Body of pancreas (tissue), 4 donors: ENCODE data around the gene CD6. TPM values are rescaled to one million over a fixed set of nuclear protein-coding genes. Genes with fewer than 3 reads are reported as not detected.
"Not testable (repeated sequence)": the region's sequence is repeated elsewhere in the genome, so short reads cannot be mapped to it uniquely, and the experiment has no call there.

Source experiments
- ATAC-seq: fragments of 150-250 bp; one replicate; pipeline ENCODE4 v1.9.1; 2016
- DNase-seq, 4 donors: peaks; one replicate each; pipeline ENCODE4 v3.0.0-alpha.2; 2019
- H3K27ac ChIP-seq, 4 donors: fragments of 200-600 bp; sonication (generic); 1 replicate in 3 of 4; 2 replicates in 1 of 4; pipeline versions ENCODE4 v1.5.1 to v1.6.1; 2016 to 2019; ENCODE audit warnings: mild to moderate bottlenecking in 1 of 4, mixed read lengths in 1 of 4, moderate library complexity in 1 of 4
- H3K27me3 ChIP-seq, 2 donors: fragments of 200-600 bp; sonication (generic); one replicate each; pipeline ENCODE4 v1.6.0; 2016; ENCODE audit warnings: mild to moderate bottlenecking in 1 of 2
- H3K36me3 ChIP-seq, 2 donors: fragments of 200-600 bp; sonication (generic); replicated peaks in 1 of 2; 2 replicates each; pipeline ENCODE4 v1.5.1; 2016; ENCODE audit warnings: low read depth in 2 of 2; ENCODE audit not compliant: insufficient read depth in 1 of 2
- H3K4me1 ChIP-seq: fragments of 200-600 bp; sonication (generic); one replicate; pipeline ENCODE4 v1.6.0; 2016
- H3K4me3 ChIP-seq, 2 donors: fragments of 200-600 bp; sonication (generic); 1 replicate in 1 of 2; 2 replicates in 1 of 2; pipeline ENCODE4 v1.5.1; 2016 to 2019
- H3K9me3 ChIP-seq, 3 donors: fragments of 200-600 bp; sonication (generic); 1 replicate in 2 of 3; 2 replicates in 1 of 3; pipeline ENCODE4 v1.5.1; 2016
- CTCF ChIP-seq, 7 experiments: fragments of 450-650 bp in 4 of 7; fragments of 200-600 bp in 3 of 7; sonication (generic) in 3 of 7; IDR thresholded peaks; one replicate each; pipeline ENCODE4 v1.5.1; 2016 to 2019; ENCODE audit warnings: antibody characterized with exemption in 7 of 7
- POLR2A ChIP-seq, 3 donors: fragments of 450-650 bp; IDR thresholded peaks; one replicate each; pipeline ENCODE4 v1.6.1; 2016; ENCODE audit warnings: antibody characterized with exemption in 3 of 3, mild to moderate bottlenecking in 2 of 3
- WGBS, 2 donors: methylation state at CpG; one replicate each; pipeline ENCODE4 v1.1.5; 2017; 5-methylcytosine and 5-hydroxymethylcytosine counted together
- intact Hi-C: fragments of 100-400 bp; cut with DNase I; formaldehyde crosslinking; loops from one replicate; pipeline ENCODE4 v1.15.1; 2023
- total RNA-seq, 2 donors: library from RNA; depleted of rRNA; stranded (reverse); fragments of >200 nt; gene quantifications; one replicate each; pipeline ENCODE4 v1.1.0, GENCODE V29; 2016

The CD6 gene
- total RNA-seq, 2 donors from 2014 or later, result 1.0 to 3.3 TPM

- intact Hi-C loops, result no loop called here
- 66 to 81% methylated on average over 8 of the region's 8 CpGs for WGBS, 2 donors
- Histone ChIP-seq H3K9me3 (no peaks in the 10 kb centered on the region), H3K36me3 (no peaks in the 10 kb centered on the region), H3K27me3 (no peaks in the 10 kb centered on the region), H3K4me1 (no peaks in the 10 kb centered on the region), H3K4me3 (no peak overlapping the region), H3K27ac (no peak overlapping the region)
- TF ChIP-seq CTCF (IDR thresholded peaks at IDR 0.05) (no peak), POLR2A (IDR thresholded peaks at IDR 0.05) (no peak)
- no peak for DNase-seq
- no peak for ATAC-seq
These were observed 87.8 kb downstream of the CD6 start for GRCh38 chr11:61059260-61059752.

DNA sequence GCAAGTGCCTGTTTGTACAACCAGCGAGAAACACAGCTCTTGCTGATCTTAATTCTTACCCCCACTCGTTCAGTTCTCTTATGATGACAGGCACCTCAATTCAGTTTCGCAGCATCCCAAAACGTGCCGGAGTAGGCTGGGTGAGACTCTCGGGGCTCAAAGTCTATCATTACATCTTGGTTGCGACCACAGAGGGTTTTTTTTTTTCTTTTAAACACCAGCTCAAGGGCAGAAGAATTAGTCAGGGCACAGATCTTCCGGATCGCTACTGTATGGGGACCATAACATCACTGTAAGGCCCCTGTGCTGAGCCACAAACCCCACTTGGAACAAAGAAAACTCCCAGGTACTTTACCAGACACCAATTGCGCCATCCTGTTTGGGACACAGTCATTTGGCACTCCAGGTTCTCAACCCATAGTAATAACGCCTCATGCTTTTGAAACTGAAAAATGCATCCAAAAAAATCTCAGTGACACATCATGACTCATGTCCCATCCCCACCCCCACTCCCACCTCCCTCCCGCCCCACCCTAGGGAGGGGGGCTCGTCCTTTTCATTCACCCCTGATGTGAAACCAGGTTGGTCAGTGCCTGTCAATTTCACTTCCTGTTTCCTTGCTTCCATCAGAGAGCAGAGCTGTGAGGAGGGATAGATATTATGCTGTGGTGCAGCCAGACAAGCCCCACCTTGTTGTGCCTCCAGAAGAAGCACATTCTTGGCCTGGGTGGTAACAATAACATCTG, 89.8 kb downstream of the CD6 start:
- intact Hi-C loops, result no loop called here

GRCh38 chr11:61062181-61062930, 90.9 kb downstream of the CD6 start:
- no peak for ATAC-seq
- intact Hi-C loops, result no loop called here

More for the DNA sequence above, 89.8 kb downstream of the CD6 start:
- TF ChIP-seq CTCF (IDR thresholded peaks at IDR 0.05) (no peak), POLR2A (IDR thresholded peaks at IDR 0.05) (no peak)
- ATAC-seq (no peak), DNase-seq (peak in 1 of 4 donors; percentile 14)
- WGBS, 2 donors, result 61 to 68% methylated on average over 13 of the region's 13 CpGs
- Histone ChIP-seq H3K4me1 (no peaks in the 10 kb centered on the region), H3K27me3 (no peaks in the 10 kb centered on the region), H3K36me3 (no peaks in the 10 kb centered on the region), H3K4me3 (no peak overlapping the region), H3K27ac (no peak overlapping the region), H3K9me3 (no peaks in the 10 kb centered on the region)

GRCh38 chr11:61065236-61065635, 93.8 kb downstream of the CD6 start:
- H3K27me3 ChIP-seq, H3K4me1 ChIP-seq, DNase-seq, H3K9me3 ChIP-seq, H3K36me3 ChIP-seq, intact Hi-C loops, H3K4me3 ChIP-seq, ATAC-seq, H3K27ac ChIP-seq: not testable (repeated sequence)
- WGBS, 2 donors, result 90% methylated on average over 13 of the region's 13 CpGs

More at GRCh38 chr11:61062181-61062930, 90.9 kb downstream of the CD6 start:
- WGBS, 2 donors, result 77% methylated on average over 9 of the region's 9 CpGs
- no peak overlapping the region for H3K27ac ChIP-seq
- no peaks in the 10 kb centered on the region for H3K36me3 ChIP-seq
- H3K27me3 ChIP-seq, result no peaks in the 10 kb centered on the region
- no peak for DNase-seq
- no peaks in the 10 kb centered on the region for H3K9me3 ChIP-seq
- no peaks in the 10 kb centered on the region for H3K4me1 ChIP-seq
- no peak overlapping the region for H3K4me3 ChIP-seq
- no peak for TF ChIP-seq POLR2A (IDR thresholded peaks at IDR 0.05)
- no peak for TF ChIP-seq CTCF (IDR thresholded peaks at IDR 0.05)

GRCh38 chr11:61065955-61066638, 94.6 kb downstream of the CD6 start:
- Histone ChIP-seq H3K9me3 (no peaks in the 10 kb centered on the region), H3K36me3 (no peaks in the 10 kb centered on the region), H3K4me1 (no peaks in the 10 kb centered on the region), H3K4me3 (no peak overlapping the region), H3K27ac (no peak overlapping the region), H3K27me3 (no peaks in the 10 kb centered on the region)
- WGBS, 2 donors, result 74 to 80% methylated on average over 16 to 19 of the region's 19 CpGs
- DNase-seq (peak in 1 of 4 donors; percentile 2), ATAC-seq (no peak)
- TF ChIP-seq POLR2A (IDR thresholded peaks at IDR 0.05) (no peak), CTCF (IDR thresholded peaks at IDR 0.05) (no peak)
- intact Hi-C loops, result no loop called here
